Liver (tissue), 3 donors: ENCODE measurements around the gene EDAR.

ENCODE experiments used
- EGR1 ChIP-seq, 2 donors: IDR thresholded peaks; 2 replicates each; pipeline ENCODE4 v1.6.1; 2016 to 2018; ENCODE audit warnings: antibody characterized with exemption in 2 of 2, low read depth in 2 of 2
- GABPA ChIP-seq, 2 donors: IDR thresholded peaks in 1 of 2; conservative IDR thresholded peaks in 1 of 2; 2 replicates each; pipeline ENCODE4 v1.6.1; 2016; ENCODE audit warnings: antibody characterized with exemption in 2 of 2, mild to moderate bottlenecking in 1 of 2, moderate library complexity in 1 of 2
- HNF4G ChIP-seq: IDR thresholded peaks from 2 replicates; pipeline ENCODE4 v1.6.1; 2016; ENCODE audit warnings: antibody characterized with exemption
- RAD21 ChIP-seq, 2 donors: IDR thresholded peaks; 2 replicates each; pipeline ENCODE4 v1.6.1; 2016; ENCODE audit warnings: antibody characterized with exemption in 2 of 2, mild to moderate bottlenecking in 2 of 2
- RXRA ChIP-seq, 2 donors: IDR thresholded peaks; 2 replicates each; pipeline ENCODE4 v1.6.1; 2017 to 2018; ENCODE audit warnings: antibody characterized with exemption in 2 of 2, mild to moderate bottlenecking in 1 of 2
- TAF1 ChIP-seq: conservative IDR thresholded peaks from 2 replicates; pipeline ENCODE4 v1.6.1; 2016; ENCODE audit warnings: antibody characterized with exemption, mild to moderate bottlenecking
- YY1 ChIP-seq: IDR thresholded peaks from 2 replicates; pipeline ENCODE4 v1.6.1; 2016; ENCODE audit warnings: antibody characterized with exemption, mild to moderate bottlenecking
- TF ChIP-seq, protein P1 (sequence below): IDR thresholded peaks from 2 replicates; pipeline ENCODE4 v1.6.1; 2016; ENCODE audit warnings: antibody characterized with exemption, mild to moderate bottlenecking
- TF ChIP-seq, protein P2 (sequence below): IDR thresholded peaks from 2 replicates; pipeline ENCODE4 v1.6.1; 2016; ENCODE audit warnings: antibody characterized with exemption
- TF ChIP-seq, protein P3 (sequence below): fragments of 150-350 bp; IDR thresholded peaks from 2 replicates; pipeline ENCODE4 v1.5.1; 2017; ENCODE audit warnings: improper control_type of control experiment, low read depth, low read length; ENCODE audit not compliant: missing input control
- TF ChIP-seq, protein P4 (sequence below): IDR thresholded peaks from 2 replicates; pipeline ENCODE4 v1.6.1; 2016; ENCODE audit warnings: antibody characterized with exemption
- TF ChIP-seq, protein P5 (sequence below): IDR thresholded peaks from 2 replicates; pipeline ENCODE4 v1.6.1; 2016; ENCODE audit warnings: antibody characterized with exemption
- donor health status: healthy.
- donor health status: healthy.

DNA sequence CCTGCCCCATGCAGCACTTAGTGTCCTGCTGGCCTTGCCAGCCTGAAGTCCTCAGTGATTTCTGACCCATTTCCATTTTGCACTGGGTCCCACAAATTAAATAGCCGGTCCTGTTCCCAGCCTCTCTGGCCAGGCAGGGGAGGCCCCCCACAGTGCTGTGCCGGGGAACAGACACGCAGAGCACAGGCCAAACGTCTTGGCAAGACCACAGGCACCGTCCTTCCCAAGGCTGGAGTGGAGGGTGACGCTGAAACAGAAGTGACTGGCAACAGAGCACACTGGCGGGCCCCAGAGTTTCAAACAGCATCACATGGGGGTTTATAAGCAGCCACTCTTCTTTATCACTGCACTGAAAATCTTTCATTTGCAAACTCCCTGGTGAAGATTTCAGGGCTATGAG, 52.2 kb downstream of the EDAR start:
- no peak for TF ChIP-seq GABPA (IDR thresholded peaks at IDR 0.05 in 1 of 2, conservative IDR thresholded peaks at IDR 0.05 in 1 of 2)
- TF ChIP-seq, protein P1, sequence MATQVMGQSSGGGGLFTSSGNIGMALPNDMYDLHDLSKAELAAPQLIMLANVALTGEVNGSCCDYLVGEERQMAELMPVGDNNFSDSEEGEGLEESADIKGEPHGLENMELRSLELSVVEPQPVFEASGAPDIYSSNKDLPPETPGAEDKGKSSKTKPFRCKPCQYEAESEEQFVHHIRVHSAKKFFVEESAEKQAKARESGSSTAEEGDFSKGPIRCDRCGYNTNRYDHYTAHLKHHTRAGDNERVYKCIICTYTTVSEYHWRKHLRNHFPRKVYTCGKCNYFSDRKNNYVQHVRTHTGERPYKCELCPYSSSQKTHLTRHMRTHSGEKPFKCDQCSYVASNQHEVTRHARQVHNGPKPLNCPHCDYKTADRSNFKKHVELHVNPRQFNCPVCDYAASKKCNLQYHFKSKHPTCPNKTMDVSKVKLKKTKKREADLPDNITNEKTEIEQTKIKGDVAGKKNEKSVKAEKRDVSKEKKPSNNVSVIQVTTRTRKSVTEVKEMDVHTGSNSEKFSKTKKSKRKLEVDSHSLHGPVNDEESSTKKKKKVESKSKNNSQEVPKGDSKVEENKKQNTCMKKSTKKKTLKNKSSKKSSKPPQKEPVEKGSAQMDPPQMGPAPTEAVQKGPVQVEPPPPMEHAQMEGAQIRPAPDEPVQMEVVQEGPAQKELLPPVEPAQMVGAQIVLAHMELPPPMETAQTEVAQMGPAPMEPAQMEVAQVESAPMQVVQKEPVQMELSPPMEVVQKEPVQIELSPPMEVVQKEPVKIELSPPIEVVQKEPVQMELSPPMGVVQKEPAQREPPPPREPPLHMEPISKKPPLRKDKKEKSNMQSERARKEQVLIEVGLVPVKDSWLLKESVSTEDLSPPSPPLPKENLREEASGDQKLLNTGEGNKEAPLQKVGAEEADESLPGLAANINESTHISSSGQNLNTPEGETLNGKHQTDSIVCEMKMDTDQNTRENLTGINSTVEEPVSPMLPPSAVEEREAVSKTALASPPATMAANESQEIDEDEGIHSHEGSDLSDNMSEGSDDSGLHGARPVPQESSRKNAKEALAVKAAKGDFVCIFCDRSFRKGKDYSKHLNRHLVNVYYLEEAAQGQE, result no peak
- TF ChIP-seq EGR1 (IDR thresholded peaks at IDR 0.05; ENCODE audit: low read depth in 2 of 2), result no peak
- no peak for TF ChIP-seq RXRA (IDR thresholded peaks at IDR 0.05)
- TF ChIP-seq YY1, result no peak
- TF ChIP-seq, protein P2, sequence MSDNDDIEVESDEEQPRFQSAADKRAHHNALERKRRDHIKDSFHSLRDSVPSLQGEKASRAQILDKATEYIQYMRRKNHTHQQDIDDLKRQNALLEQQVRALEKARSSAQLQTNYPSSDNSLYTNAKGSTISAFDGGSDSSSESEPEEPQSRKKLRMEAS, result no peak
- TF ChIP-seq, protein P3, sequence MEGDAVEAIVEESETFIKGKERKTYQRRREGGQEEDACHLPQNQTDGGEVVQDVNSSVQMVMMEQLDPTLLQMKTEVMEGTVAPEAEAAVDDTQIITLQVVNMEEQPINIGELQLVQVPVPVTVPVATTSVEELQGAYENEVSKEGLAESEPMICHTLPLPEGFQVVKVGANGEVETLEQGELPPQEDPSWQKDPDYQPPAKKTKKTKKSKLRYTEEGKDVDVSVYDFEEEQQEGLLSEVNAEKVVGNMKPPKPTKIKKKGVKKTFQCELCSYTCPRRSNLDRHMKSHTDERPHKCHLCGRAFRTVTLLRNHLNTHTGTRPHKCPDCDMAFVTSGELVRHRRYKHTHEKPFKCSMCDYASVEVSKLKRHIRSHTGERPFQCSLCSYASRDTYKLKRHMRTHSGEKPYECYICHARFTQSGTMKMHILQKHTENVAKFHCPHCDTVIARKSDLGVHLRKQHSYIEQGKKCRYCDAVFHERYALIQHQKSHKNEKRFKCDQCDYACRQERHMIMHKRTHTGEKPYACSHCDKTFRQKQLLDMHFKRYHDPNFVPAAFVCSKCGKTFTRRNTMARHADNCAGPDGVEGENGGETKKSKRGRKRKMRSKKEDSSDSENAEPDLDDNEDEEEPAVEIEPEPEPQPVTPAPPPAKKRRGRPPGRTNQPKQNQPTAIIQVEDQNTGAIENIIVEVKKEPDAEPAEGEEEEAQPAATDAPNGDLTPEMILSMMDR, result no peak
- TF ChIP-seq RAD21 (IDR thresholded peaks at IDR 0.05), result no peak
- no peak for TF ChIP-seq TAF1
- TF ChIP-seq, protein P4, sequence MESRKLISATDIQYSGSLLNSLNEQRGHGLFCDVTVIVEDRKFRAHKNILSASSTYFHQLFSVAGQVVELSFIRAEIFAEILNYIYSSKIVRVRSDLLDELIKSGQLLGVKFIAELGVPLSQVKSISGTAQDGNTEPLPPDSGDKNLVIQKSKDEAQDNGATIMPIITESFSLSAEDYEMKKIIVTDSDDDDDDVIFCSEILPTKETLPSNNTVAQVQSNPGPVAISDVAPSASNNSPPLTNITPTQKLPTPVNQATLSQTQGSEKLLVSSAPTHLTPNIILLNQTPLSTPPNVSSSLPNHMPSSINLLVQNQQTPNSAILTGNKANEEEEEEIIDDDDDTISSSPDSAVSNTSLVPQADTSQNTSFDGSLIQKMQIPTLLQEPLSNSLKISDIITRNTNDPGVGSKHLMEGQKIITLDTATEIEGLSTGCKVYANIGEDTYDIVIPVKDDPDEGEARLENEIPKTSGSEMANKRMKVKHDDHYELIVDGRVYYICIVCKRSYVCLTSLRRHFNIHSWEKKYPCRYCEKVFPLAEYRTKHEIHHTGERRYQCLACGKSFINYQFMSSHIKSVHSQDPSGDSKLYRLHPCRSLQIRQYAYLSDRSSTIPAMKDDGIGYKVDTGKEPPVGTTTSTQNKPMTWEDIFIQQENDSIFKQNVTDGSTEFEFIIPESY, result no peak
- TF ChIP-seq, protein P5, sequence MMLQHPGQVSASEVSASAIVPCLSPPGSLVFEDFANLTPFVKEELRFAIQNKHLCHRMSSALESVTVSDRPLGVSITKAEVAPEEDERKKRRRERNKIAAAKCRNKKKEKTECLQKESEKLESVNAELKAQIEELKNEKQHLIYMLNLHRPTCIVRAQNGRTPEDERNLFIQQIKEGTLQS, result no peak
- no peak for TF ChIP-seq HNF4G
